B cell (primary cell): ENCODE data around the gene RABEP1. TPM values are rescaled to one million over a fixed set of nuclear protein-coding genes. Genes with fewer than 3 reads are reported as not detected.

Source experiments
- ATAC-seq: fragments of 200-7000 bp; cut with Tn5 transposase; one replicate; pipeline ENCODE4 v1.10.0; 2021; ENCODE audit warnings: low read depth, mild to moderate bottlenecking, moderate number of reproducible peaks, moderate library complexity
- CTCF ChIA-PET: fragments of 350-600 bp; sonication (Branson Sonifier 250); formaldehyde crosslinking; loops from one replicate; lab custom pipeline; 2021; ENCODE audit warnings: antibody characterized with exemption, inconsistent platforms; lab: Charles Lee
- POLR2A ChIA-PET: fragments of 350-600 bp; sonication (Branson Sonifier 250); formaldehyde crosslinking; loops from one replicate; lab custom pipeline; 2021; ENCODE audit warnings: antibody characterized with exemption; lab: Charles Lee
- DNase-seq: peaks from one replicate; pipeline ENCODE4 v3.0.0; 2013
- H2AFZ ChIP-seq: 2 replicates; pipeline ENCODE4 v1.6.1; 2012; ENCODE audit warnings: mild to moderate bottlenecking, low read depth, low read length; ENCODE audit not compliant: insufficient read depth, poor library complexity, severe bottlenecking
- H3K27ac ChIP-seq, 2 donors: 1 replicate in 1 of 2; 2 replicates in 1 of 2; pipeline ENCODE4 v1.5.1; 2012 to 2013; ENCODE audit warnings: low read length in 2 of 2, mild to moderate bottlenecking in 2 of 2, moderate library complexity in 1 of 2
- H3K27me3 ChIP-seq, 4 experiments: fragments of 200-600 bp in 1 of 4; sonication (generic) in 1 of 4; replicated peaks in 1 of 4; 1 replicate in 2 of 4; 2 replicates in 2 of 4; pipeline versions ENCODE4 v1.6.1 to v1.7.0; 2013 to 2016; ENCODE audit warnings: low read length in 3 of 4, mild to moderate bottlenecking in 2 of 4, mixed read lengths in 1 of 4, moderate library complexity in 1 of 4; ENCODE audit not compliant: insufficient read depth in 4 of 4, control insufficient read depth in 3 of 4; ENCODE audit errors: control extremely low read depth in 1 of 4
- H3K36me3 ChIP-seq, 2 experiments: replicated peaks in 1 of 2; 1 replicate in 1 of 2; 2 replicates in 1 of 2; pipeline versions ENCODE4 v1.6.1 to v1.7.1; 2013; ENCODE audit warnings: low read length in 1 of 2; ENCODE audit not compliant: insufficient read depth in 2 of 2, control insufficient read depth in 1 of 2; ENCODE audit errors: control extremely low read depth in 1 of 2, extremely low read depth in 1 of 2
- H3K4me1 ChIP-seq, 2 donors: fragments of 200-600 bp in 1 of 2; sonication (generic) in 1 of 2; 1 replicate in 1 of 2; 2 replicates in 1 of 2; pipeline versions ENCODE4 v1.5.1 to v1.6.1; 2013 to 2017; ENCODE audit warnings: low read length in 2 of 2; ENCODE audit not compliant: control insufficient read depth in 2 of 2, insufficient read depth in 2 of 2
- H3K4me2 ChIP-seq: replicated peaks from 2 replicates; pipeline ENCODE3; 2012; ENCODE audit warnings: mild to moderate bottlenecking, low read depth, low read length; ENCODE audit not compliant: poor library complexity, severe bottlenecking
- H3K4me3 ChIP-seq, 5 experiments: fragments of 200-600 bp in 1 of 5; sonication (generic) in 1 of 5; 1 replicate in 3 of 5; 2 replicates in 2 of 5; pipeline versions ENCODE4 v1.5.1 to v1.7.0; 2011 to 2016; ENCODE audit warnings: low read length in 4 of 5, mild to moderate bottlenecking in 4 of 5, low read depth in 2 of 5, control low read depth in 1 of 5, moderate library complexity in 1 of 5; ENCODE audit not compliant: insufficient read depth in 1 of 5; ENCODE audit errors: control extremely low read depth in 1 of 5, extremely low read depth in 1 of 5
- H3K79me2 ChIP-seq: fragments of 200-600 bp; sonication (generic); one replicate; pipeline ENCODE4 v1.6.0; 2016; ENCODE audit warnings: low read length; ENCODE audit not compliant: control insufficient read depth, insufficient read depth
- H3K9ac ChIP-seq: fragments of 200-600 bp; sonication (generic); 2 replicates; pipeline ENCODE4 v1.6.1; 2017; ENCODE audit warnings: mild to moderate bottlenecking, low read length, moderate library complexity
- H3K9me3 ChIP-seq, 3 donors: one replicate each; pipeline versions ENCODE4 v1.6.1 to v1.7.1; 2013; ENCODE audit warnings: low read length in 2 of 3; ENCODE audit not compliant: control insufficient read depth in 2 of 3, insufficient read depth in 1 of 3; ENCODE audit errors: control extremely low read depth in 1 of 3
- H4K20me1 ChIP-seq: 2 replicates; pipeline ENCODE4 v1.6.0; 2012; ENCODE audit warnings: mild to moderate bottlenecking, low read length; ENCODE audit not compliant: insufficient read depth, control insufficient read depth, poor library complexity, severe bottlenecking
- H3K27ac Mint-ChIP-seq: one replicate; pipeline ENCODE4 v1.8.0; 2021; ENCODE audit warnings: mixed read lengths
- H3K27me3 Mint-ChIP-seq: one replicate; pipeline ENCODE4 v1.8.0; 2021; ENCODE audit warnings: mixed read lengths
- H3K4me1 Mint-ChIP-seq: one replicate; pipeline ENCODE4 v1.8.0; 2021; ENCODE audit warnings: mixed read lengths
- H3K4me3 Mint-ChIP-seq: one replicate; pipeline ENCODE4 v1.8.0; 2021; ENCODE audit warnings: mixed read lengths
- H3K9me3 Mint-ChIP-seq: one replicate; pipeline ENCODE4 v1.8.0; 2022; ENCODE audit warnings: mixed read lengths; ENCODE audit not compliant: insufficient read depth
- CTCF ChIP-seq: fragments of 200-600 bp; IDR thresholded peaks from one replicate; pipeline ENCODE4 v1.8.0; 2022; ENCODE audit warnings: antibody characterized with exemption, mild to moderate bottlenecking
- EZH2 ChIP-seq: IDR thresholded peaks from 2 replicates; pipeline ENCODE4 v1.6.1; 2012; ENCODE audit warnings: borderline replicate concordance, low read depth, mild to moderate bottlenecking, moderate library complexity, low read length; ENCODE audit not compliant: insufficient read depth, poor library complexity, severe bottlenecking
- WGBS: methylation state at CpG from one replicate; pipeline ENCODE4 v1.1.5; 2013; ENCODE audit warnings: missing lambda C conversion rate; ENCODE audit not compliant: insufficient coverage; 5-methylcytosine and 5-hydroxymethylcytosine counted together
- intact Hi-C: fragments of 100-400 bp; cut with micrococcal nuclease; formaldehyde crosslinking; loops from one replicate; pipeline ENCODE4 v1.10.0; 2022
- polyA plus RNA-seq: library from polyadenylated mRNA; depleted of rRNA; stranded (reverse); fragments of >200 nt; gene quantifications from 2 replicates; pipeline ENCODE4 v1.2.3, GENCODE V29; 2012
- total RNA-seq, 2 donors: library from RNA; stranded (reverse); fragments of 120-200 nt in 1 of 2; gene quantifications; 1 replicate in 1 of 2; 2 replicates in 1 of 2; pipeline versions ENCODE4 v1.2.3 to v1.2.4, GENCODE V29; 2013 to 2022

RABEP1 gene
- total and polyA plus RNA-seq, 2 donors (not counting 1 experiment from before 2014, with no cell fraction given), result 24.2 to 86.1 TPM

DNA sequence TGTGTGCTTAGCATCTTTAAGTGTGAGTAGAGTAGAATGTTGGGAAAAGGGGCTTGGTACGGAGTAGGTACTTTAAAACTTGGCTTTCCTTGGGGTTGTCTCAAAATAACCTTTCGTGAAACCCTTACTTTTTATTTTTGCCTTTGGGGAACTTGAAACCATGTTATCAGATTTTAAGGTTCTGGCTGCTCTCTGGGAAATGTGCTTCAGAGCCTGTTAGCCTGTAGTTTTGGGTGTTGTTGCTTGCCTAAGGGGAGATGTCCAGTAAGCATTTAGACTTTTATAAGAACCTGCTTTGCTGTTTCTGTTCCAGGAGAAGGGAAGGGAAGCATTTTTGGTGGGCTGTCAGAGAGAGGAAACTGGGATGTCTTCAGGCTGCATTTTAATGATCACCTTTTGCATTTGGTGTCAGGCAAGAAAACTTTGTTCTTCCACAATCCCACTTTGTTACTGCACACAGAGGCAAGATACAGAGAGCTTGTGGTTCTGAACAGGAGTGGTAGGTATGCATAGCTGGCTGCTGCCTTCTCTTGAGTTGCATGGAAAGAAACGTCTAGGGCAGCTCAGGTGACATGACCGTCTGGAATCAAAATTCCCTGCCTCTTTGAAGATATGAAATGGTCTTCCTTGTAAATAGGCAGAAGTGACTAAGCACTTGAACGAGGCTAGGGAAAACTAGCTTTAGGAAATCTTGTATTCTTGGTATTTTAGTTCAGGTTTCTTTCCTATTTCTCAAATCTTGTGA, 1.7 kb downstream of the RABEP1 start:
- H3K4me1 ChIP-seq, result peaks cover 43 to 55% of the 10 kb centered on the region in 2 donors
- peak overlapping the region; percentile 92 for H3K4me2 ChIP-seq
- peaks cover 62% of the 10 kb centered on the region for H3K79me2 ChIP-seq
- Mint-ChIP-seq H3K4me3 (peak overlapping the region; percentile 88), H3K27me3 (no peaks in the 10 kb centered on the region), H3K9me3 (no peaks in the 10 kb centered on the region), H3K4me1 (peaks cover 50% of the 10 kb centered on the region), H3K27ac (peak overlapping the region; percentile 82)
- peaks cover 0 to 14% of the 10 kb centered on the region in 2 experiments for H3K36me3 ChIP-seq
- POLR2A ChIA-PET, result interaction anchor here (0.7 to 1.2 kb wide), 3 partner anchors 23 to 85 kb away, joined by 3 read pairs; no protein-coding TSS in a partner anchor
- H2AFZ ChIP-seq, result no peak overlapping the region
- intact Hi-C loops, result loop anchor here (5.0 kb wide), 1 partner anchor 41 kb away; no protein-coding TSS in a partner anchor
- DNase-seq, result no peak
- no peak for TF ChIP-seq CTCF
- TF ChIP-seq EZH2, result no peak
- CTCF ChIA-PET, result interaction anchor here (0.7 to 2.4 kb wide), 6 partner anchors 12 to 184 kb away, joined by 3 to 11 read pairs (median 5); no protein-coding TSS in a partner anchor
- no peaks in the 10 kb centered on the region for H3K27me3 ChIP-seq
- ATAC-seq, result no peak
- no peaks in the 10 kb centered on the region for H3K9me3 ChIP-seq
- peak overlapping the region; percentile 63 to 90 (median 75) for H3K4me3 ChIP-seq
- H3K27ac ChIP-seq, result peak overlapping the region in 1 of 2 donors; percentile 42
- H3K9ac ChIP-seq, result peak overlapping the region; percentile 84
- 45% methylated on average over 3 of the region's 5 CpGs for WGBS
- peaks cover 49% of the 10 kb centered on the region for H4K20me1 ChIP-seq

DNA sequence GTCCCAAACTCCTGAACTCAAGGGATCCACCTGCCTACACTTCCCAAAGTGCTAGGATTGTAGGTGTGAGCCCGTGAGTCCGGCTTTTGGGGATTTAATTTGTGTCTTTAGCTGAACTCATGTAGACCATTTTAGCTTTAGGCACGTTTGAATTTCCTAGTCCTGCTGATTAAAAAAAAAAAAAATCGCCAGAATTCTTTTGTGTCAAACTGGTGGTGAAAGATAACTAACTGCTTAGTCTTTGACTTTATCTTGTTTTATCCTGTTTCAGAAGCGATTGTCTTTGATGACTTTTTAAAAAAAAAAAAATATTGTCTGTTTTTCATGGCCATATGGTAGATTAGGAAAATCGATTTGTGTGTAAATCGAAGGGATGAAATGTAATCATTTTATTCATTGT, 2.6 kb downstream of the RABEP1 start:
- CTCF ChIA-PET, result interaction anchor here (1.4 to 1.6 kb wide), 2 partner anchors 11 to 86 kb away, joined by 3 read pairs; no protein-coding TSS in a partner anchor
- peaks cover 0 to 14% of the 10 kb centered on the region in 2 experiments for H3K36me3 ChIP-seq

More for the DNA sequence above, 2.6 kb downstream of the RABEP1 start:
- Histone ChIP-seq H3K9ac (peak overlapping the region; percentile 26), H4K20me1 (peaks cover 50% of the 10 kb centered on the region), H3K27ac (peak overlapping the region in 1 of 2 donors; percentile 42), H3K4me3 (peak overlapping the region in 1 of 5 experiments; percentile 4), H3K9me3 (no peaks in the 10 kb centered on the region), H3K4me1 (peaks cover 48 to 62% of the 10 kb centered on the region in 2 donors), H3K79me2 (peaks cover 72% of the 10 kb centered on the region), H3K4me2 (peak overlapping the region; percentile 92), H3K27me3 (no peaks in the 10 kb centered on the region), H2AFZ (no peak overlapping the region)
- Mint-ChIP-seq H3K27ac (no peak overlapping the region), H3K27me3 (no peaks in the 10 kb centered on the region), H3K4me1 (peaks cover 57% of the 10 kb centered on the region), H3K9me3 (no peaks in the 10 kb centered on the region), H3K4me3 (peak overlapping the region; percentile 88)
- intact Hi-C loops, result loop anchor here (1.0 to 5.0 kb wide), 2 partner anchors 29 to 42 kb away; no protein-coding TSS in a partner anchor
- POLR2A ChIA-PET, result interaction anchor here (0.7 to 1.1 kb wide), 2 partner anchors 47 to 294 kb away, joined by 3 read pairs; no protein-coding TSS in a partner anchor
- no peak for TF ChIP-seq EZH2
- no peak for TF ChIP-seq CTCF
- no peak for ATAC-seq
- 76% methylated on average over 3 of the region's 7 CpGs for WGBS
- no peak for DNase-seq
